Cerebellar nuclear complex (tissue), 1 donor: ENCODE measurements around the gene STARD10.
A peak's percentile ranks its signal among the peaks of the same experiment; 100 is the strongest.

ENCODE experiments used
- DNase-seq, 2 experiments: peaks; one replicate each; lab custom pipeline; 2025; lab: John Stamatoyannopoulos, UW

STARD10 gene

GRCh38 chr11:72724851-72725723 lies 68.8 kb downstream of the STARD10 start:
- DNase-seq: peak; percentile 24 to 63

GRCh38 chr11:72724021-72724551 lies 69.8 kb downstream of the STARD10 start:
- no peak for DNase-seq

DNA sequence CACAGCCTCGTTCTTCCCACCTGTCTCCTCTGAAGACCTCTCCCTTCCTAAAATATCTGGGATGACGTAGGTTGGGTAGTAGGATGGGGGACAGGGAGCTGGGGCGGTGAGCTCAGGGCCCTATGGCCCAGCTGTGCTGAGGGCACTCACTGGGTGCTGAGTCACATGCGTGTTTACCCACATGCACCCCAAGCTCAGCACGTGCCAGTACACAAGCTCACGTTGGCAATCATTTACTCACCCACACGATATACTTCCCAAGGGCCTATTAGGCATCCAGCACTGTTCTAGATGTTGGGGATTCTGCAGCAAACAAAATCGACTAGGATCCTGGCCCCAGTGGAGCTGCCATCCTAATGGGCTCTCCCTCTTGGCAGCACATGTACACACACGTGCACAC lies 70.3 kb downstream of the STARD10 start:
- no peak for DNase-seq

- peak; percentile 73 to 84 for DNase-seq
These were observed 71.6 kb downstream of the STARD10 start for GRCh38 chr11:72722050-72722748.

GRCh38 chr11:72721689-72722049 lies 72.2 kb downstream of the STARD10 start:
- no peak for DNase-seq

DNA sequence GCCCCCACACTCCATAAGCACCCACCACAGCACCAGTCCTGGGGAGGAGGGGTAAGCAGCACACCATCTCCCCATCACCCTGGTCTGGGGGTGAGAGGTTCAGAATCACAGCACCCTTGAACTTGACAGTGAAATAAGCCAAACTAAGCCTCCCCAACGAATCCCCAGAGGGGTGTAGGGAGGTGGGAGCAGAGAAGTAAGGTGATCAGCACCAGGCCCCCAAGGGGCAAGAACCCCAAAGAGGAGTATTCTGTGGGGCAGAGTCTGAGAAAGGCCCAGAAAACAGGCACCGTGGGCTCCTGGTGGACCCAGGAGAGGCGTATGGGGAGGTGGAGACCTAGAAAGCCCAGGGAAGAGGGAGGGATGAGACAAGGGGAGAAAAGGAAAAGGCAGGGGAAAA lies 72.6 kb downstream of the STARD10 start:
- DNase-seq: no peak

DNA sequence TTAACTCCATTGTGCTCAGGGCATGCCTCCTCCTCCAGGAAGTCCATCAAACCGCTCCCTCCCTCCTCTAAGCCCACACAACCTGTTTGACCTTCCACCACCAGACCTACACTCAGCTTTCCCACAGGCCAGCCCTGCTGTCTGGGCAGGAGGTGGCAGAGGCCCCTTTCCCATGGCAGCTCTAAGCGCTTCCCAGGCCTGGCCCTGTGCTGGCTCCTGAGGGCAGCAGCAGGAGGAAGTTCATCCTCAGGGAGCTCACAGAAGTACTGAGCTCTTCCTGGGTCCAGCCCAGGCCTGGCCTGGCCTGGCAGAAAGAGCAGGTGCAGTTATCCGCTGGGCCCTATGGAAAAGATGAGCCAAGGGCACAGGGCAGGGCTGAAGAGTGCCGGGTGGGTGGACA lies 73.1 kb downstream of the STARD10 start:
- no peak for DNase-seq

DNA sequence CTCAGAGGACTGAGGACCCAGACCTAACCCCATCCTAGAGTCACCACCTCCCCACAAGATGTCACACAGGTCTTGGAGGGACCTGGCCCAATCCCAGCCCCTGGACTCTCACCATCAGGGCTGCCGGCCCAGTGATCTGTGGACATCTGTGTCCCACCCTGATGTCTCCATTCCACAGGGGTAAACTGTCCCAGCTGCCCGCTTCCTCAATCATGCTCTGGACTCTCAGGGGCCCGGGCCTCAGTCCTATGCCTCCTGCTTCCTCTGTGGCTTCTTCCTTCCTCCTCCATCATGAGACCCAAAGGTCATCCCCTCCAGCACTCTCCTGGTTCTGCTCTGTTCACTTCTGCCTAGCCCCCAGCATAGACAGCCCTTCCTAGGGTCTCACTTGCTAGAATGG lies 73.8 kb downstream of the STARD10 start:
- no peak for DNase-seq

GRCh38 chr11:72719551-72719950 lies 74.3 kb downstream of the STARD10 start:
- no peak for DNase-seq

DNA sequence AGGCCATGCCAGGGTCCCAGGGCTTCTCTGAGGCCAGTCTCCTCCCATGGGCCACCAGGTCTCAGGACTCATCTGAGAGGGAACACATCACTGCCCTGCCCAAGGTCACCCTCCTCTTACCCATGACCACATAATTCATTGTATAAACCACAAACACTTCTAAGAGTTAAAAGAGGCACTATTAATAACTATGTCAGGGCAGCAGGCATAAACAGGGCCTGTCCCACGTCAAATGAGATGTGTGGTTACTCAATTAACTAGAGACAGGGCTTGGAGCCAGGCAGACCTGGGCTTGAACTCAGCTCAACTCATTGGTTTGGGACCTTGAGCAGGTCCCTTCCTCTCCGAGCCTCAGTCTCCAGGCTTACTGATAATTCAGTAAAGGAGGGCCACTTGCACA lies 74.7 kb downstream of the STARD10 start:
- DNase-seq: no peak

DNA sequence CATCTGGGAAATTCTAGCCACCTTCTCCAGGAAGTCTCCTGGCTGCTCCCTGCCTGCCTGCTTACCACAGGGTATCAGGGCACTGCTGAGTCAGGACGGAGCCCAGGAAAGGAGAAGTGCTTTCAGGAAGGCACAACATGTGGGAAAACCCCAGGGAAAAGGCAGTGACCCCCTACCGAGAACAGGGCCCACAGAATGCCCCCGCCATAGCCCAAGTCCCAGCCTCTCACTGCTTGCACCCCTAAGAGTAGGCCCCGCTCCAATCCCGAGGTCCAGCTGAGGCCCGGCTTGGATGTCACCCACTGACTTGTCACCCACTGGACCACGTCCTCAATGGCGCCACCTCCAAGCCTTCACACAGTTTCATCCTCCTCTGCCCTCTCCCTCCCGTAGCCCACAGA lies 75.7 kb downstream of the STARD10 start:
- no peak for DNase-seq

- DNase-seq: no peak
These were observed 76.9 kb downstream of the STARD10 start for GRCh38 chr11:72716788-72717435.

DNA sequence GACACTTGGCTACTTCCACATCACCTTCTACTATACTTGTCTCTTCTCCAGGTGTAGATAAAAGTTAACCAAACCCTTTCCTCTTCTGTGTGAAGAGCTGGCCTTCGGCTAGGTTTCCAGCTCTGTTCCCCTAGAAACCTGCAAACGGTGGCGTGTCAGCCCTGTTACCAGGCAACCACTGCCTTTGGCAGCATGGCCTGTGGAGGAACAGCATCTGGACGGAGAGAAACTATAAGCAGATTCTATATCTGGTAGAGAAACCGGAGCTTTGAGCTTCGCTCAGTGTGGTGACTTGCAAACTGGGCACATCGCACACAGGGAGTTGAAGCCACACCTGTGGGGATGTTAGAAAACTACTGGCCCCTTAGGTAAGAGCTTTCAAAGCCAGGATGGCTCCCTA lies 77.6 kb downstream of the STARD10 start:
- no peak for DNase-seq

GRCh38 chr11:72712841-72713240 lies 81.0 kb downstream of the STARD10 start:
- DNase-seq: no peak

DNA sequence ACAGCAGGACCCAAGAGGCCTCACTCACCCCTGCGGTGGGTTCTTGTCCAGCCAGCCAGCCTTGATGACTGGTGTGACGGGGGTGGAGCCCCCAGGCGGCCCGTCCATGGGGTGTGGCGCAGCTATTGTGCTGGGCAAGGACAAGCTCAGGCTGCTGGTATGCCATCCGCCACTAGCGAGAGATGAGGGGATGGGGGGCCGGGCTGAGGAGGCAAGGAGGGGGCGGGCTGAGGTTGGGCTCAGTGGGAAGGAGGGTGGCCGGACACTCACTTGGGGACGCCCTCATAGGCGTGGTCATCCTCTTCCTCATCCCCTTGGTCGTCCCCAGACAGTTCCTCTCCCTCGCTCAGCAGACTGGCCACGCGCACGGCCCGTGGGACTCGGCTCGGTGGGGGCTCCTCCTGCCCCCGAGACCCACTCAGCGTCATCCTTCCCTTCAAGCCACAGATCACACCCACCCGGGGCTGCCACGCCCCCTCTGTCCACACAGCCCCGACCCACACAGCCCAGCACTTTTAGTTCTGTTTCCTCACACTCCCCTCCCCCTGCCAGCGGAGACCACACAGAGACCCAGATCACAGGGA lies 81.6 kb downstream of the STARD10 start:
- no peak for DNase-seq

- DNase-seq: no peak
These were observed 82.7 kb downstream of the STARD10 start for GRCh38 chr11:72711141-72711540.

DNA sequence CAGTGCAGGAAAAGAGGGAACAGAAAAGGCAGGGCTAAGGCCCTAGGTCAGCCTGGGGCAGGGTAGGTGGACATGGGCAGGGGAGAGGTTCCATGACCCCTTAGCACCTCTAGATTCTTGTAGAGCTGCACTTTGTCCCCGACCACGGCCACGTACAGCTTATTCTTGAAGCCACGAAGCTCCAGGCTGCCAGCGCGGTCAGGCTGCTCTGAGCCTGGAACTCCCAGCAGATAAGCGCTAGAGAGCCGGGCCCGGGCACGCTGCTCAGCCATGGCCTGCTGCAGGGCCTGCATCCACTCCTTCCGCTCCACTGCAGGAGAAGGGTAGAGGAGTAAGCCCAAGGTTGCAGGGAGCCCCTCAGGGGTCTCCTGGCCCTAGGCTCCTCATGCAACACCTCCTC lies 83.6 kb downstream of the STARD10 start:
- DNase-seq: no peak

DNA sequence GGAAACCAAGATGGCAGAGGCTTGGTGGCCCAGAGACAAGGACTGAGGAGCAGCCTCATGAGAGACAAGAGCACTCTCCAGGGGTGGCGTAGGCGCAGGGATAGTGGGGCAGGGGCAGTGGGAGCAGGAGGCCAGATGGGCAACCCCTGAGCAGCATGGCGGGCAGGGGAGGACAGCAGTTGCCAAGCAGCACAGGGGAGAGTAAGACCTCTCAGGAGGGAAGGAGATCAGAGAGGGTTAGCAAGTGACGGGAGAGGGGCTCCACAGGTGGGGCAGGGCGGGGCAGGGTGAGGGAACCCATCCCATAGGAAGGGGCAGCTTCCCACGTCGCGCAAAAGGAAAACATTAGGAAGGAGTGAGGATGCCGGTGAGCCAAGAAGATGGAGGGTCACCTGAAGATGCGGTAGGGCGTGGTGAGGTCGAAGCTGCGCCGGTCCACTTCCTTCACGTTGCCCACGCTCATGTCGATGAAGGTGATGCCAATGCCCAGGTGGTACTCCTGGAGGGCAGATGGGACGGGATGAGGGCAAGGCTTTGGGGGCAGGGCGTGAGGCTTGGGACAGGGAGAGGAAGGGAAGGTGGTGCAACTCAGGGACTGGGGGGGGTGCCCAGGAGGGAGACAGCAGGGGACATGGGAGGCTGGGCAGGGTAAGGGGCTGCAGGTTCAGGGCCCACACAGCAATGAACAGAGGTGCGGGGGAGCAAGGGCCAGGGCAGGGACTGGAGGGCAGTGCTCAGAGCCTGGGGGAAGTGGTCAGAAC lies 84.2 kb downstream of the STARD10 start:
- no peak for DNase-seq

DNA sequence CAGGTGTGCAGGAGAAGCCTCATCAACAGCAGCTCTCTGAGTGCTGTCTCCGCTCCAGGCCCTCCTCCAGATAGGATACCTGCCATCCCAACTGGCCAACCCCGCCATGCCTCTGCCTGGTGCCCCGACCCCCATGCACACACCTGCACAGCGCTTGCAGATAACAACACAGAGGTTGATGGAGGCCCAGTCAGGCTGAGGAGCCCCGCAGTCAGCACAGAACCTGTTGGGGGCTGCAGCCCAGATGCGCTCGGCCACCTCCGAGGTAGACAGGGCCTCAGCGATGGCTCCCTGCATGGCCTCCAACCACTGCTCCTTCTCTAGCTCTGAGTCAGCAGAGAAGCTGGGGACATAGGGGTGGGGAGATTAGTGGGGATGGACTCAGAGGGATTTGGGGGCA lies 86.8 kb downstream of the STARD10 start:
- DNase-seq: no peak

DNA sequence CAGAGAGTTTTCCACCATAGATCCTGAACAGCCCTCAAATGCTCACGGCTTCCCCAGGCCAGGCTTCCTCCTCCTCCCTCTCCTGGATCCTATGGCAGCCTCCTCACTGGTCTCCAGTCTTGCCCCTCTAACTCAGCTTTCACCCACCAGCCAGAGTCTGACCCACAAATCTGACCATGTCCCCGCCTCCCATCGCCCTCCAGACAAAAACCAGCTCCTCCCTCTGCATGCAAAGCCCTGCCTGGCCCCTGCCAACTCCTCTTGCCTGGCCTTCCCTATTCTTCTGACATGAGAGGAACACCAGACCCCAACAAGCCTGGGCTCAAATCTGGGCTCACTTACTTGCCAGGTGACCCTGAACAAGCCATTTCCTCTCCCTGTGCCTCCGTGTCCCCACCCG lies 87.3 kb downstream of the STARD10 start:
- DNase-seq: no peak
